ENCODE measurements around the gene GRB2.

Gene GRB2

DNA sequence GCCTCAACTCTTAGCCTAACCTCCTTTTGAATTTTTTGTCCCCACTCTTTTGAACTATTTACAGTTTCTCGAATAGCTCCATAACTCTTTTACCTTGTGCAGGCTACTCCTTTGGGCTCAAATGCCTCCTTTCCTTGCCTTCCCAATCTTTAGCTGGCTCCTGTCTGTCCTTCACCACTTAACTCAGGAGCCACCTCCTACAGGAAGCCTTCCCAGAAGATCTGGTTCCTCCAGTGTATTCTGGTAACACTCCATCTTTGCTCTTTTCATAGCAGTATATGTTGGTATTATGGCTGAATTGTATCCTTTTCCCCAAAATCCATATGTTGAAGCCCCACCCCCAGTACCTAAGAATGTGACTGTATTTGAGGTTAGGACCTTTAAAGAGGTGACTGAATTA, 9.0 kb upstream of the GRB2 start:
- no peak for DNase-seq (ENCODE audit: low read depth in 2 of 2)

DNA sequence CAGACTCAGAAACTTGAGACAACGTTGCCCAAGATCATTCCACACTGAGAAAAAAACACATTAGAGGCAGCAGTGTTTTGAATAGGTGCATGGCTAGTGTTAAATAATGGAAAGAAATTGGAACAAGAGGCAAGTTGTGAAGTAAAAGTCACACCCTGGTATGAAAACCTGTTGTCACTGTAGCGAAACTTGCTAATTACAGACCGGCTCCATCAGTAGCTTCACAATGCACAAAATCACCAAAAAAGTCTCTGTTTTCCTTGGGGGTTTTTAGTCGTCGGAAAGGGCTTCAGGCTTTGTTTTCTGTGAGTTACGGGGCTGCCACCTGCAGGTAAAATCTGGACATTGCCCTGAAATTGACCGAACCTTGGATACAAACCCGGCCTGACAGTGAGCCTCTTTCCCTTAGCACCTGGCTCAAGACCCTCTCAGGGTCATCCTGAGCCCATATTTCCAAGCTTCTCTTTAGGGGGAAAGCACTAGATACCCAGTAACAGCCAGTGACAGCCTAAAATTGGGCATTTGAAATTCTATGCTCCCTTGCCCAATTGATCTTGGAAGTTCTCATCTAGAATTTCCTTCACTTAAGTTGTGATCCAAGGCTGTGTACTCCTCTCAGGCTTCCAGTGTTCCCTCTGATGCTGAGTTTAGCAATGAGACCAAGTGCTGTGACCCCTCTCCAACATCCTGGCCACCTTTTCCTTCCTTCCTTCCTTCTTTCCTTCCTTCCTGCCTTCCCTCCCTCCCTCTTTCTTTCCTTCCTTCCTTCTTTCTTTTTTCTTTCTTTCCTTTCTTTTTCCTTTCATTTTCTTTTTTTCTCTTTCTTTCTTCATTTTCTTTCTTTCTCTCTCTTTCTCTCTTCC, 7.2 kb upstream of the GRB2 start:
- DNase-seq (ENCODE audit: low read depth in 2 of 2): peak; percentile 56 to 66

DNA sequence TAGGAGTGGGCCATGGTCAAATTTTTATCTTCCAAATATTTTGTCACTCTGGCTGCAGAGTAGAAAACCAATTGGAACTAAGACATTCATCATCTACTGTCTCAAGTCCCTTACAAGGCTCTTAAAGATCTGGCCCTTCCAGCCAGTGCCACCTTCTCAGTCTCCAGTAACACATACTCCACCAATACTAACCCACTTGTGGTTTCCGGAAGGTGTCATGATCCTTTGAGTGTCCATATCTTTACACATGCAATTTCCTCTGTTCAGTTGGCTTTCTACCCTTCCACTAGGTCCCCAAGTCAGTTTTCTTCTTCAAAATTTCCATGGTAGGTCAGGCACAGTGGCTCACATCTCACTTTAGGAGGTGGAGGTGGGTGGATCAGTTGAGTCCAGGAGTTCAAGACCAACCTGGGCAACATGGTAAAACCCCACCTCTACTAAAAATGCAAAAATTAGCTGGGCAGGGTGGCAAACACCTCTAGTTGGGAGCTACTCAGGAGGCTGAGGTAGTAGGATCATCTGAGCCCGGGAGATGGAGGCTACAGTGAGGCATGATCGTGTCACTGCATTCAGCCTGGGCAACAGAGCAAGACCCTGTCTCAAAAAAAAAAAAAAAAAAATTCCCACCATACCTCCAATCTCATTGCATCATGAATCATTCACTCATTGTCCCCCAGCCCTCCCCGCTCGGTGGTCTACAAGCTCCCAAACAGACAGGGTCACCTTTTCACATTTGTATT, 6.0 kb upstream of the GRB2 start:
- no peak for DNase-seq (ENCODE audit: low read depth in 2 of 2)

DNA sequence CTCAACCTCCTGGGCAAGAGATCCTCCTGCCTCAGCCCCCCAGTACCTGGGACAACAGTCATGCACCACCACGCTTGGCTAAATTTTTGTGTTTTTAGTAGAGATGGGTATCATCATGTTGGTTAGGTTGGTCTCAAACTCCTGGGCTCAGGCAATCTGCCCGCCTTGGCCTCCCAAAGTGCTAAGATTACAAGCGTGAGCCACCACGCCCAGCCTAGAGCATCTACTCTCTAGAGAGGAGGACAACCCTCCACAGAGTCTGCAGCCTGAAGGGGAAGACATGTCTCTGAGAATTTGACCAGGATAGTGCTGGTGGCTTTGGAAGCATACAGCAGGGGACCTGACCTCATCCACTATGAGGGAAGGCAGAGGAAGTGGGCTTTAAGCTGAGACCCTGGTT, 4.7 kb upstream of the GRB2 start:
- no peak for DNase-seq (ENCODE audit: low read depth in 2 of 2)

DNA sequence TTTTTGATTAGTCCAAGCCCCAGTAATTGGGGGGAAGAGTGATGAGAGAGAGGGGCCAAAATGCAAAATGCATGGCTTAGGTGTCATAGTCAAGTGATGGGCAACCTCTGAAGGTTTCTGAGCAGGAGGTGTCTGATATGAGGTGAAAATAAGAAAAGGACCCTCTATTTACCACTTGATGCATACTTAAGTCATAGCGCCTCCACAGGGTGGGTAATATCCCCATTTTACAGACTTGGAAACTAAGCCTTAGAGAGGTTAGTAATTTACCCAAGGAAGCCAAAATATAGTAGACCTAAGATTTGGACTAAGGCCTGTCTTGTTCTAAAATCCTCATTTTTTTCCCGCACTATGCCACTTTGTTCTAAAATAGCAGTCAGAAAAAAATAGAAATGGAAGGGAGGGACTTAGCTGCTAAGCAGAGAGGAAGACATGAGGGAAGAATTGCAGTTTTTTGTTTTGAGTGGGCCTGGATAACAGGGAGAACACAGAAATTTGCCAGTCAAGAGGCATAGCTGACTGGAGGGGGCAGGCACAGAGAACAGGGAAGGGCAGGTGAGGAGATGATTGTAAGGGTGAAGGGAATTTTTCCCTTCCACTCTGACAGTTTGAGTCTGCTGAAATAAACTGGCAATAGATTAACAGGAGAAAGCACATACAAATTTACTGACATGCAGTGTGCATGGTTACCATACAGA, 2.3 kb upstream of the GRB2 start:
- DNase-seq (ENCODE audit: low read depth in 2 of 2): no peak

DNA sequence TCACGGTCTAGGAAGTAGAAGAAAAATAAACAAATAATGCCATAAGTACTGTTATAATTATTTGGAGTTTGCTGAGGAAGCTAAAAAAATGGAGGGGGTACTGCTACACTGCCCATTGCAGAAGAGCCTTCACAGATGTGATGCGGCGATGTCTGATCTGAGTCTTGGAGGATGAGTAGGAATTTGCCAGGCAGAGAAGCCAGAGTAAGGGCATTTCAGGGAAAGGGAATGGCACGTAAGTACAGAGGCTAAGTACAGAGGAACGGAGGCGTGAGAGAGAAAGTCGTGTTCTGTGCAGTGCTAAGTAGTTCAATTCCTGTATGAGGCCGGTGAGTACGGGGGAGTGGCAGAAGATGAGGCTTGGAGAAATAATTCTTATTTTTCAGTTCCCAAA, 741 bp upstream of the GRB2 start:
- no peak for DNase-seq (ENCODE audit: low read depth in 2 of 2)

DNA sequence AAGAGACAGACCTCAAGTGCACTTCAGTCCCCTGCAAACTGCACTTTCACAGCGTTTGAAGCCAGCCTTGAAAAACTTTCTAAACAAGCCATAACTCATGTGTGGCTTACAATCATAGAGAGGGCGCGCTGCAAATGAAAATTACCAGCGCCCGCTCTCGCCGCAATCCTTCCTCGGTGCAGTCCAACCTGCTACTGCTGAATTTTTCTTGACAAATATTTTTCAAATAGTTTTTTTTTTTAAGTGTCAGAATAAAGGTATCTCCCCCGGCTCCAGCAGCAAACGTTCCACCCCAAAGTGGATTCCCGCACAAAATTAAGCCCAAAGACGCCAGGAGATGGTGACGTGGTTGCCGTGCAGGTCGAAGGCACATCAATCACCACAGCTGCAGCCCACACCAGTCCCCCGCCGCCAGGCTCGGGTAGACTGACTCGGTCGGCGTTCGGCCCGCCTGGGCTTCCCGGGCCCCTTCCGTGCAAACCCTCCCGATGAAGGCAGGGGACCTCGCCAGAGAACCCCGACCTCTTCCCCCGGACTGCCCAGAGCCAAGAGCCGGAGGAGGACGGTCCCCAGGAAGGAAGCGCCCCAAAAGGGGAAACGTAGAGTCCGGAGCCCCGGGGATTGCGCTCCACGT, 630 bp downstream of the GRB2 start:
- peak in 1 of 2 donors; percentile 43 for DNase-seq (ENCODE audit: low read depth in 2 of 2)

DNA sequence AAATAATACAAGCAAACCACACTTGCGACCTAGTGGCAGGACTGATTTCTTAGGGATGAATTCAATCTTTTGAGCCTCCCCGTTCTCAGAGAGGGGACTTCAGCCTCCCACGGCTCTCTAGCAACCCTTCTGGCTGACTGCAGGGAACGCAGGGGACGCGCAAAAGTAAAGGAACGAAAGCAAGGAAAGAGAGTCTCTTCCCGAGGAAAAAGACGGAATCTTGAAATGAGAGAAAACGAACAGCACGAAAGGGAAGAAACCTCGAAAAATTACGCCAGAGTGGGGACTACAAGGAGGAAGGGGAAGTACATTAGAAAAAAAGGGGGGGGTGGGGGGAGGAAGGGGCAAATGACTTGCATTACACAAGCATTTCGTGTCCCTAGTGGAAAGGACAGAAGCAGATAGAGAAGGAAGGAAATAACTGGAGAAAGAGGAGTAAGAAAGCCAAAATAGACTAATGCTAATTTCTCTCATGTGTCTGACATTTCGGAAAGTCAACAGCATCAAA, 1.2 kb downstream of the GRB2 start:
- DNase-seq (ENCODE audit: low read depth in 2 of 2): no peak

DNA sequence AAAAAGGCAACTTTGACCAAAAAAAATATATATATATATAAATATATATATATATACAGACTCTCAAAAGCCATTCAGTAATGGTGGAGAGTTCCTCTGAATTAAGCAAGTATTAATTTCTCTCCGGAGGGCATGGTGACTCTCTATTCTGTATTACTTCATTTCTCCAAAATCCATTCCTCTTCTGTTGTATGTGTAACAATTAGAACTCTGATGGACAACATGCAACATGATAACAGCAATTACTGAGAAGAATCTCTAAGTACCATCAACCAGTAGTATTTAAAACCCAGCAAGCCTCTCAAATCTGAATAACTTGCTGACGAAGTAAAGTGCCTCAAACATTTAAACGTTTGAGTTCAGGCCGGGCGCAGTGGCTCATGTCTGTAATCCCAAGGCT, 2.3 kb downstream of the GRB2 start:
- no peak for DNase-seq (ENCODE audit: low read depth in 2 of 2)

DNA sequence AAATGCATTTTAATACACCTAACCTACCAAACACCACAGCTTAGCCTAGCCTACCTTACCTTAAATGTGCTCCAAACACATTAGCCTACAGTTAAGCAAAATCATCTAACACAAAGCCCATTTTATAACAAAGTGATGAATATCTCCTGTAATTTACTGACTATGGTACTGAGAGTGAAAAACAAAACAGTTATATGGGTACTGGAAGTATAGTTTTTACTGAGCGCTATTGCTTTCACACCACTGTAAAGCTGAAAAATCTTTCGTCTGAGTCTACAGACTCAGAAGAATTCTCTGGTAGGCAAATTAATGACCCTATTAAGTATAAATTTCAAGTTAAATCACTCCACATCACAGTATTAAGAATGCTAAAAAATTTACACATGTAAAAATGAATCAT, 3.5 kb downstream of the GRB2 start:
- no peak for DNase-seq (ENCODE audit: low read depth in 2 of 2)

DNA sequence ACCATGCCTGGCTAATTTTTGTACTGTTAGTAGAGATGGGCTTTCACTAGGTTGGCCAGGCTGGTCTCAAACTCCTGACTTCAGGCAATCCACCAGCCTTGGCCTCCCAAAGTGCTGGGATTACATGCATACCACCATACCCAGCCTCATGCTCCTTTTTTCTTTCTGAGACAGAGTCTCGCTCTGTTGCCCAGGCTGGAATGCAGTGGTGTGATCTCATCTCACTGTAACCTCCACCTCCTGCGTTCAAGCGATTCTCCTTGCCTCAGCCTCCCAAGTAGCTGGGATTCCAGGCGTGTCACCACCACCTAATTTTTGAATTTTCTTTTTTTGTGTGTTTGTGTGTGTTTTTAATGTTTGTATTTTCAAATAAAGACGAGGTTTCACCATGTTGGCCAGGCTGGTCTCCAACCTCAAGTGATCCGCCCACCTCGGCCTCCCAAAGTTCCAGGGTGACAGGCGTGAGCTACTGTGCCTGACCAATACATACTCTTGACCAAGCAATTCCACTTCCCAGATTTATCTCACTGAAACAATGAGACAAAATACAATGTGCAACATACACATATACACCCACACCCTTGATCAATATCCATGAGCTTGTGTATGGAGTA, 5.0 kb downstream of the GRB2 start:
- no peak for DNase-seq (ENCODE audit: low read depth in 2 of 2)

DNA sequence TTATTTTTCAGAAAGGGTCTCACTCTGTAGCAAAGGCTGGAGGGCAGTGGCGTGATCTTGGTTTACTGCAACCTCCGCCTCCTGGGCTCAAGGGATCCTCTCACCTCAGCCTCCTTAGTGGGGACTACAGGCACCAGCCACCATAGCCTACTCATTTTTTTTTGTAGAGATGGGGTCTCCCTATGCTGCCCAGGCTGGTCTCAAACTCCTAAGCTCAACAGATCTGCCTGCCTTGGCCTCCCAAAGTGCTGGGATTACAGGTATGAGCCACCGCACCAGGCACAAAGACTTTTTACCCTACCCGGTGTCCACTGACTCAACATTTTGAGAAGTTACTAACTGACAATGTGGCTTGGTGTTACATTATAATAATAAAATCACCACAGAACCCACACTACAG, 7.2 kb downstream of the GRB2 start:
- DNase-seq (ENCODE audit: low read depth in 2 of 2): no peak

DNA sequence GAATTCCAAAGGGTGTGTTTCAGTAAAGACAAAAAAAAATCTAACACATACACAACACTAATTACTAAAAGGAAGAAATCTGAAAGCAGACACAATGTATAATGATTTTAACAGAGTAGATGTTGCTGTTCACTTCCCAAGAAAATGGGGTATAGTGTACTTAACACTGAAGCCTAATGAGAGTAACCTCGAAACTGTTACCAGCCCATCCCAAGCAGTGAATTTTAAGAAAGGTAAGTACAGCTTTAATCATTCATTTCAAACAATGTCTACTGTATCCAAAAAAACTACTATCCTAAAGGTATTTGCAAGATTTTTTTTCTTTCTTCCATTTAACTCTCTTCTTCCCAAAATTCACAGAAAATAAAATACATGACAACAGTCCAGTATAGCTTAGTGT, 8.3 kb downstream of the GRB2 start:
- DNase-seq (ENCODE audit: low read depth in 2 of 2): no peak

DNA sequence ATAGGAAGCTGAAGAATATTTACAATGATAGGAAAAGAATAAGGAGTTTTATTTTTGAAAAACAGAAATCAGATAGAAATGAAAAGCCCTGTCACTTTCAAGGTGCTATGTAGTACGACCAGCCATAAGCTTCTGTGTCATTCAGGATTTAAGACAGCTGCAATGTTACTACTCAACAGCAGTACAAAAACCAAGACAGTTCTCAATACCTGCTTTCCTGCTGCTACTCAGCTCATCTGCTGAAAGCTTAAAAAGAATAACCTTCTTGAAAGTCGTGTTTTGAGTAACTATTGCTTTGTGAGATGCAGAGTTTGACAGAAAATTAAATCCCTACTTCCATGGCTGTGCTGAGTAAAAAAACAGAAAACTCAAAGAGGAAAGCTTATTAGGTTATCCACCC, 8.7 kb downstream of the GRB2 start:
- no peak for DNase-seq (ENCODE audit: low read depth in 2 of 2)

DNA sequence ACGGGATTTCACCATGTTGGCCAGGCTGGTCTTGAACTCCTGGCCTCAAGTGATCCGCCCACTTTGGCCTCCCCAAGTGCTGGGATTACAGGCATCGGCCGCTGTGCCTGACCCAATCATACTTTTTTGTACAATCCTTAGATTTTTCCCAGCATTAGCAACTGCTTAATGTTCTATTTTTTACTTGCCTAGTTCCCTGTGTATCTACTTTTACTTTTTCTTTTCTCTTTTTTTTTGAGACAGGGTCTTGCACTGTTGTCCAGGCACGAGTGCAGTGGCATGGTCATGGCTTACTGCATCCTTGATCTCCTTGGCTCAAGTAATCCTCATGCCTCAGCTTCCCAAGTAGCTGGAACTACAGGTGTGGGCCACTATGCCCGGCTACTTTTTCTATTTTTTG, 9.5 kb downstream of the GRB2 start:
- DNase-seq (ENCODE audit: low read depth in 2 of 2): no peak

DNA sequence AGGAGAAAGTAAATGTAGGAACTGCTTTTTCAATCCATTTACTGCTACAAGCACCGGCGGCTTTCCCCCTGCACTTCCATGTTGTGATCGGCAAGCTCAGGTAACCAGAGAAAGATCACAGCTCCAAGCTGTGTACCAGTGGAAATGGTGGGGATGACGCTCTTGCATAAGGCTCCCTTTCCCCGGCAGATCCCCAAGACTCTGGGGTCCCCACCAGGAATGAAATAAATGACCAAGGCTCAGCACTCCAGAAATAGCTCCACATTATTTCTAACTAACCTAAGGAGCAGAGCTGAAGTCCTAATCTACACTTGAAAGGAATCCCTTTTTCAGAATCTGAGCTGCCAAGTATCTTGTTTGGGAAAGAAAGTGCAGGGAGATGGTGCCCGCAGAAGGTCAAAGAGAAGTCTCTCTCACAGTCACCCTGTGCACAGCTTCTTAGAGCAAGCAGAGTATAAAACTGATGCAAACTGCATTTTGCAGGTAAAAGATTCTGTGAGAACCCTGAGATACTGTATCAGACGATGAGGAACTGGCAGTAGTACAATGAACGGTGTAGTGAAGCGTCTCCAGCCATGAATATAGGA, 11.1 kb downstream of the GRB2 start:
- DNase-seq (ENCODE audit: low read depth in 2 of 2): no peak

DNA sequence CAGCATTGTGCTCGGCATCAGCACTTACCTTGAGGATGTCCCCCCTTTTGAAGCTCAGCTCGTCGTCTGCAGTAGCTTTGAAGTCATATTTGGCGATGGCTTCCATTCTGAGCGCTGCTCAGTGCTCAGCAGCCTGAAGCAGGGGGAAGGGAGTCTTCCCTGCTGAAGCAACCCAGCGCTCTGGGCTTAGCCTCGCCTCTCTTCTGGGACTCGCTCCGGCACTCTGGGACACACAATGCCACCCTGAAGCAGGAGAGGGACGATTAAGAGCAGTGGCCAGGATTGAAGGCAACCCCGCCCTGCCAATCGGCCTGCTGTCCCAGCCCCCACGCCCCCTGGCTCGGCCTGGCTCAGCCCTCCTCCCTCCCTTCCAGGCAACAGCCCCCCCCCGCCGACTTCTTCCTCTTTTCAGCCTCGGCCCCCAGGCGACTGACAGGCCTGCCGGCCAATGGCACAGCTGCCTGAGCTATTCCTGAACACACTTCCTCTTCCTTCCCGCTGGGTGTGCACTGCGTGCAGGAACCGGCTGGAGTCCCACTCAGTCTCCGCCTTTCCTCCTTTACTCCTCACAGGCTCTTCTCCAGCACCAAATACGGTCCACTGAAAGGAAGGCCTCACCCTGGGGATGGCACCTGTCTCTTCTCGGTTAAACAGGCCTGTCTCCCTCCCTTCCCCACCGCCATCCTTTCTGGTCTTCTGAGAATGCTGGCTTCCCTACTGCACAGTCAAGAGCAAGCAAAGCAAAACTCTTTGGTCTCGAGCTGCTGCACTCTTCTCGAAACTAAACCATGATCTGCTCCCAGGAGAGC, 11.8 kb downstream of the GRB2 start:
- DNase-seq (ENCODE audit: low read depth in 2 of 2): peak; percentile 73 to 81

DNA sequence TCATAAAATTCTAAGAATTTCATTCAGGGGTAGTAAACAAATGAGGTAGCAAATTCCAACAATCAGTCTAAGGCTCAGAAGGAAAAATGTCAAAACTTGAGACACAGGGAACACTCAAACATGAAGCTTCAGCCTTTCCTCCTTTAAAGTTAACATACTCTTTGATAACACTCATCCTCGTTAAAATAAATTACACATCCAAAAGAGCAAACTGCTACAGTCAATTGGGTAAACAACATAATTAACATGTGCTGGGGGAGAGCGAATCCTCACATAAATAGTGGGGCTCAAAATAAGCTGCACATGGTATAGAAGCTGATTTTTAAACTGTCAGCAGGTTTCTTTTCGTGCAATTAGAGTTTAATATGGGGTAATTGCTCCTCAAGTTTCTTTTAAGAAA, 12.9 kb downstream of the GRB2 start:
- DNase-seq (ENCODE audit: low read depth in 2 of 2): no peak

DNA sequence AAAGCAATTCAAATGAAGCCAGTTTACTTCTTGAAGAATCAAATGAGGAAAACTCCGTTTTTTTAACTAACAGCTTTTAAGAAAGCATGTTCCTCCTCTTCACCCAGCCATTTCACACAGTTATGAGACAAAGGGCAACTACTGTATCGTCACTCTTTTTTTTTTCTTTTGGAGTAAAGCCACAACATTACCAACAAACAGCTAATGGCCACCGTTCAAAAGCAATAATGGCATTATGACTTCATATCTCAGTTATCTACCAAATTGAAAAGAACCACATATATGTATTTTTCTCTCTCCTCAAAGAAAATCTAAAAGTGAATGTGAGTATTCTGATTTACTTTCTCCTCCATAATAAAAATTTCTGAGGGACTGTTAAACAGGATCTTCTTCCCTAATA, 14.5 kb downstream of the GRB2 start:
- DNase-seq (ENCODE audit: low read depth in 2 of 2): no peak

DNA sequence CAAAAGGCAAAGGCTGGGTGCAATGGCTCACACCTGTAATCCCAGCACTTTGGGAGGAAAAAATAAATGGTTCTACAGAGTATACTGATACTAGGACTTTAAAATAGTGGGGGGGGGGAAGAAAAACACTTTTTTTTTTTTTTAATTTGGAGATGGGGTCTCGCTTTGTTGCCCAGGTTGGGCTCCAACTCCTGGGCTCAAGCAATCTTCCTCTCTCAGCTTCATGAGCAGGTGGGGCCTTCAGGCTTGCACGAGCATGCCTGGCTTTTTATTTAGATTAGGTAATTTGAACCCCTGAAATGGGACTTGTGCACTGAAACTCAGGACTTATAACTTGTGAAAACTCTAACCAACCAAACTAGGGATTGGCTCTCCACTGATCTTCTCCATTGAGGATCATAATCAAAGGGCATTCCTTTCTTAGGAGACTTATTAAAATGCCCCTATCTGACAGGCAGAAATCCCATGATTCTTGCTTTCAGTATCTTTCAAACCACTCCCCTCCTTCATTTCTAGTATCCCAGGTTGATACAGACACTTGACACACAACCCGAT, 16.9 kb downstream of the GRB2 start:
- no peak for DNase-seq (ENCODE audit: low read depth in 2 of 2)

Measured in activated CD4-positive, alpha-beta T cell treated with anti-CD3 and anti-CD28 coated beads for 24 hours (primary cell).